ENCODE measurements around the gene SLC34A3.

The SLC34A3 gene

GRCh38 chr9:137267933-137268355, 37.2 kb downstream of the SLC34A3 start:
- Histone ChIP-seq H3K79me2 (ENCODE audit: control insufficient read depth, insufficient read depth, low read length, unreplicated experiment) (peaks cover 5% of the 10 kb centered on the region), H3K4me3 (ENCODE audit: low read depth, low read length) (no peak overlapping the region), H3K27ac (ENCODE audit: low read depth, low read length) (peak overlapping the region; percentile 47; the same call in 1 of the 2 replicates), H2AFZ (ENCODE audit: low read length, unreplicated experiment) (no peak overlapping the region), H3K4me1 (ENCODE audit: control insufficient read depth, insufficient read depth, low read length, unreplicated experiment) (peaks cover 15% of the 10 kb centered on the region), H3K36me3 (ENCODE audit: insufficient read depth, low read length) (peaks cover 17% of the 10 kb centered on the region; the same call in 1 of the 2 replicates), H3K27me3 (ENCODE audit: insufficient read depth, low read length) (no peaks in the 10 kb centered on the region)

- peaks cover 19% of the 10 kb centered on the region; the same call in 1 of the 2 replicates for H3K36me3 ChIP-seq (ENCODE audit: insufficient read depth, low read length)
- peak overlapping the region; percentile 47 for H3K27ac ChIP-seq (ENCODE audit: low read depth, low read length)
- H3K27me3 ChIP-seq (ENCODE audit: insufficient read depth, low read length), result no peaks in the 10 kb centered on the region
- H2AFZ ChIP-seq (ENCODE audit: low read length, unreplicated experiment), result no peak overlapping the region
- H3K4me1 ChIP-seq (ENCODE audit: control insufficient read depth, insufficient read depth, low read length, unreplicated experiment), result peaks cover 15% of the 10 kb centered on the region
- peaks cover 5% of the 10 kb centered on the region for H3K79me2 ChIP-seq (ENCODE audit: control insufficient read depth, insufficient read depth, low read length, unreplicated experiment)
- no peak overlapping the region for H3K4me3 ChIP-seq (ENCODE audit: low read depth, low read length)
Measured at GRCh38 chr9:137268538-137269201, 38.0 kb downstream of the SLC34A3 start.

- peaks cover 17% of the 10 kb centered on the region; the same call in 1 of the 2 replicates for H3K36me3 ChIP-seq (ENCODE audit: insufficient read depth, low read length)
- no peak overlapping the region for H3K27ac ChIP-seq (ENCODE audit: low read depth, low read length)
- peaks cover 5% of the 10 kb centered on the region for H3K79me2 ChIP-seq (ENCODE audit: control insufficient read depth, insufficient read depth, low read length, unreplicated experiment)
- H3K4me3 ChIP-seq (ENCODE audit: low read depth, low read length), result no peak overlapping the region
- H3K4me1 ChIP-seq (ENCODE audit: control insufficient read depth, insufficient read depth, low read length, unreplicated experiment), result peaks cover 15% of the 10 kb centered on the region
- H2AFZ ChIP-seq (ENCODE audit: low read length, unreplicated experiment), result no peak overlapping the region
- H3K27me3 ChIP-seq (ENCODE audit: insufficient read depth, low read length), result no peaks in the 10 kb centered on the region
Measured at GRCh38 chr9:137269231-137269772, 38.6 kb downstream of the SLC34A3 start.

- H2AFZ ChIP-seq (ENCODE audit: low read length, unreplicated experiment), result no peak overlapping the region
- peaks cover 13% of the 10 kb centered on the region; the same call in 1 of the 2 replicates for H3K36me3 ChIP-seq (ENCODE audit: insufficient read depth, low read length)
- no peak overlapping the region for H3K4me3 ChIP-seq (ENCODE audit: low read depth, low read length)
- no peaks in the 10 kb centered on the region for H3K27me3 ChIP-seq (ENCODE audit: insufficient read depth, low read length)
- peaks cover 23% of the 10 kb centered on the region for H3K4me1 ChIP-seq (ENCODE audit: control insufficient read depth, insufficient read depth, low read length, unreplicated experiment)
- H3K27ac ChIP-seq (ENCODE audit: low read depth, low read length), result no peak overlapping the region
- H3K79me2 ChIP-seq (ENCODE audit: control insufficient read depth, insufficient read depth, low read length, unreplicated experiment), result peaks cover 5% of the 10 kb centered on the region
Measured at GRCh38 chr9:137270929-137271695, 40.4 kb downstream of the SLC34A3 start.

- no peak overlapping the region for H2AFZ ChIP-seq (ENCODE audit: low read length, unreplicated experiment)
- H3K27me3 ChIP-seq (ENCODE audit: insufficient read depth, low read length), result no peaks in the 10 kb centered on the region
- H3K4me3 ChIP-seq (ENCODE audit: low read depth, low read length), result no peak overlapping the region
- peaks cover 13% of the 10 kb centered on the region; the same call in 1 of the 2 replicates for H3K36me3 ChIP-seq (ENCODE audit: insufficient read depth, low read length)
- H3K79me2 ChIP-seq (ENCODE audit: control insufficient read depth, insufficient read depth, low read length, unreplicated experiment), result peaks cover 5% of the 10 kb centered on the region
- peaks cover 29% of the 10 kb centered on the region for H3K4me1 ChIP-seq (ENCODE audit: control insufficient read depth, insufficient read depth, low read length, unreplicated experiment)
- H3K27ac ChIP-seq (ENCODE audit: low read depth, low read length), result no peak overlapping the region
Measured at GRCh38 chr9:137271696-137272076, 41.0 kb downstream of the SLC34A3 start.

GRCh38 chr9:137272241-137273094, 41.8 kb downstream of the SLC34A3 start:
- no peak overlapping the region for H3K27ac ChIP-seq (ENCODE audit: low read depth, low read length)
- no peak overlapping the region for H3K4me3 ChIP-seq (ENCODE audit: low read depth, low read length)
- peaks cover 5% of the 10 kb centered on the region for H3K79me2 ChIP-seq (ENCODE audit: control insufficient read depth, insufficient read depth, low read length, unreplicated experiment)
- H3K4me1 ChIP-seq (ENCODE audit: control insufficient read depth, insufficient read depth, low read length, unreplicated experiment), result peaks cover 36% of the 10 kb centered on the region
- no peaks in the 10 kb centered on the region for H3K27me3 ChIP-seq (ENCODE audit: insufficient read depth, low read length)
- H2AFZ ChIP-seq (ENCODE audit: low read length, unreplicated experiment), result no peak overlapping the region
- H3K36me3 ChIP-seq (ENCODE audit: insufficient read depth, low read length), result peaks cover 13% of the 10 kb centered on the region; the same call in 1 of the 2 replicates

- peaks cover 33% of the 10 kb centered on the region for H3K4me1 ChIP-seq (ENCODE audit: control insufficient read depth, insufficient read depth, low read length, unreplicated experiment)
- H3K4me3 ChIP-seq (ENCODE audit: low read depth, low read length), result no peak overlapping the region
- no peak overlapping the region for H2AFZ ChIP-seq (ENCODE audit: low read length, unreplicated experiment)
- no peak overlapping the region for H3K27ac ChIP-seq (ENCODE audit: low read depth, low read length)
- peaks cover 13% of the 10 kb centered on the region; the same call in 1 of the 2 replicates for H3K36me3 ChIP-seq (ENCODE audit: insufficient read depth, low read length)
- H3K27me3 ChIP-seq (ENCODE audit: insufficient read depth, low read length), result no peaks in the 10 kb centered on the region
- peaks cover 7% of the 10 kb centered on the region for H3K79me2 ChIP-seq (ENCODE audit: control insufficient read depth, insufficient read depth, low read length, unreplicated experiment)
Measured at GRCh38 chr9:137273095-137273490, 42.4 kb downstream of the SLC34A3 start.

GRCh38 chr9:137273611-137274320, 43.1 kb downstream of the SLC34A3 start:
- Histone ChIP-seq H3K27me3 (ENCODE audit: insufficient read depth, low read length) (no peaks in the 10 kb centered on the region), H3K79me2 (ENCODE audit: control insufficient read depth, insufficient read depth, low read length, unreplicated experiment) (peaks cover 7% of the 10 kb centered on the region), H3K4me1 (ENCODE audit: control insufficient read depth, insufficient read depth, low read length, unreplicated experiment) (peaks cover 26% of the 10 kb centered on the region), H3K27ac (ENCODE audit: low read depth, low read length) (no peak overlapping the region), H3K36me3 (ENCODE audit: insufficient read depth, low read length) (peaks cover 13% of the 10 kb centered on the region; the same call in 1 of the 2 replicates), H2AFZ (ENCODE audit: low read length, unreplicated experiment) (no peak overlapping the region), H3K4me3 (ENCODE audit: low read depth, low read length) (no peak overlapping the region)

- Histone ChIP-seq H3K27ac (ENCODE audit: low read depth, low read length) (no peak overlapping the region), H3K27me3 (ENCODE audit: insufficient read depth, low read length) (no peaks in the 10 kb centered on the region), H3K4me3 (ENCODE audit: low read depth, low read length) (no peak overlapping the region), H3K4me1 (ENCODE audit: control insufficient read depth, insufficient read depth, low read length, unreplicated experiment) (peaks cover 24% of the 10 kb centered on the region), H3K79me2 (ENCODE audit: control insufficient read depth, insufficient read depth, low read length, unreplicated experiment) (peaks cover 6% of the 10 kb centered on the region), H2AFZ (ENCODE audit: low read length, unreplicated experiment) (no peak overlapping the region), H3K36me3 (ENCODE audit: insufficient read depth, low read length) (peaks cover 10% of the 10 kb centered on the region; the same call in 1 of the 2 replicates)
Measured at GRCh38 chr9:137275203-137275587, 44.5 kb downstream of the SLC34A3 start.
